HG02885 (cell line): Measurements from ENCODE around the gene PIH1D1.

Experiments
- ATAC-seq: cut with Tn5 transposase; IDR thresholded peaks from one replicate; pipeline ENCODE4 v1.9.1; 2021; ENCODE audit warnings: mild to moderate bottlenecking; ENCODE audit not compliant: unreplicated experiment, poor library complexity

PIH1D1 gene

DNA sequence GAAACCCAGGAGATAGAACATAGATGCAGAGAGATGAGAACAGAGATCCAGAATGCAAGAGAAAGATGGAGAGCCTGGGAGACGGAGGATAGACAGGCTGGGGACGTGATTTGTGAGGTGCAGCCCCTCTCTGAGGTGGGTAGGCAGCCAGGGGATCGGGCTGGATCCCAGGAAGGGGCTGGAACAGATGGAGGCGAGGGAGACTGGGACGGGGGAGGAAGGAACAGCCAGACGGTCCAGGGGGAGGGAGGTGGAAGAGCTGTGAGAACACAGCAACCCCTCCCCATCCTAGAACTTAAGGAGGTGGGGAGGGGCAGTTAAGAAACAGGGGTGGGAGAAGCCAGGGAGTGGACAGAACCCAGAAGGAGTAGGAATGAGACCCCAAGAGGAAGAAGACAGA is 13.4 kb downstream of the PIH1D1 start:
- no peak for ATAC-seq

DNA sequence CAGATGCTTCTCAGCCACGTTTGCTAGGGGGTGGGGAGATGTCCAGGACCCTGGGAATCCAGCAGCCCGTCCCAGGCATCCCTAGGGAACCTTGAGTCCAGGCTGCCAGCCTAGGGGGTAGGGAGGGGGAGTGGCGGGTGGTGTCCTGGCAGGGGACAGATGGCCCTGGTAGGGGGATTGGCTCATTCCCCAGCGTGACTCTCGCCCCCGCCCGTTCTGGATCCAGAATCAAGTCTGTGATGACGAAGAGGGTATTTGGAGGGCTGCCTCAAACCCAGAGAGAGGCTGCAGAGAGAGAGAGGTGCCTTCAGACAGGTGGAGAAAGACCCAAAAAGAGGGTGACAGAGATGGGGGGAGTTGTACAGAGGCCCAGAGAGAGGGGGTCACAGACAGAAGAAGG is 14.4 kb downstream of the PIH1D1 start:
- ATAC-seq = no peak

GRCh38 chr19:49436381-49437017 is 15.1 kb downstream of the PIH1D1 start:
- ATAC-seq = no peak

DNA sequence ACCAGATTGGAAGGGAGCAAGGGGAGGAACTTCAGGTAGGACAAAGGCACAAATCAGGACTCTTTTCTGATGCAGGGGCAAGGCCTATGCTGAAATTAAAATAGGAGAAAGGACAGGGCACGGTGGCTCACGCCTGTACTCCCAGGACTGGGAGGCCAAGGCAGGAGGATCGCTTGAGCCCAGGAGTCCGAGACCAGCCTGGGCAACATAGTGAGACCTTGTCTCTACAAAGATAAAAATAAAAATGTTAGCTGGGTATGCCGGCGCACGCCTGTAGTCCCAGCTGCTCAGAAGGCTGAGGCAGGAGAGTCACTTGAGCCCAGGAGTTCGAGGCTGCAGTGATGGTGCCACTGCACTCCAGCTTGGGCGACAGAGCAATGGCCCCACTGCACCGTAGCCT is 15.9 kb downstream of the PIH1D1 start:
- ATAC-seq = no peak

- no peak for ATAC-seq
Measured at GRCh38 chr19:49434907-49435583, 16.6 kb downstream of the PIH1D1 start.

DNA sequence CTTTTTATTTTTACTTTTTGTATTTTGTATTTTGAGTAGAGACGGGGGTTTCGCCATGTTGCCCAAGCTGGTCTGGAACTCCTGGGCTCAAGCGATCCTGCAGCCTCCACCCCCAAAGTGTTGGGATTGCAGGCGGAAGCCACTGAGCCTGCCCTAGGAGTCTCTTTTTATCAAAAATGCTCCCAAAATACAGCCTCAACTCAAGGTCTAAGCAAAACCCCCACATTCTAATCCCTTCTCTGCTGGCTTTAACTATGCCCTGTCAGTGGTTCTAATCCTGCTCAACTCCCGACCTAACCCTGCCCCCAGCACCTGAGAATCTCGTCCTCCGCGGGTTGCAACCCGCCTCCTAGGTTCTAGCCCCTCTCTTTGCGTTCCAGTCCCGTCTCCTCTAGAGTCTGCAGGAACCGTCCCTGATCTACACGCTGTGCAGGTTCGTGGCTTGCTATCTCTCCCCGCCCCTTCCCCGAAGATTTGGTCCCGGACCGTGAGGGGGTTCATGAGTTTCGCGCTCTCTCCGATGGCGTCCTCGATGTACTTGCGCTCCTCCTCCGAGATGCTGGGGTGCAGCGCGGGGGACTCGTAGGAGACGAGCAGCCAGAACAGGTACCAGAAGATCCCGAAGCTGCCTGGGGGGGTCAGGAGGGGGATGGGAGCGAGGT is 18.2 kb downstream of the PIH1D1 start:
- ATAC-seq = no peak

- ATAC-seq = no peak
Measured at GRCh38 chr19:49432141-49433073, 19.2 kb downstream of the PIH1D1 start.

DNA sequence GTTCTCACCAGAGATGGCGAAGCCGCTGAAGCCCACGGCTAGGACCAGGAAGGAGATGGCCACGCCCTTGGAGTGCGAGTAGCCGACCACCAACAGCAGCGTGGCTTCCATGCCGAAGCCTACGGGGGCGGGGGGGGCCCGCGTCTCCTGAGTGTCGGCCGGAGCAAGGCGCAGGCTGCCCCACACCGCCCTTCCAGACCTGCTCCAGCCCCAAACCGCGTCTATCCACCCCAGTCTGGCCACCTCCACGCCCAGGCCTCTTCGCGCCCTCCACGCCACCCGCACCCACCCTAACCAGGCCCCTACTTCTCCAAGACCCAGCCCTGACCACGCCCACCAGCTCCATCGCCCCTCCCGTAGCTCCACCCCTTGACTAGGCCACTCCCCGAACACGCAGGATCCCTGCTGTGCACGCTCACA is 20.3 kb downstream of the PIH1D1 start:
- no peak for ATAC-seq

DNA sequence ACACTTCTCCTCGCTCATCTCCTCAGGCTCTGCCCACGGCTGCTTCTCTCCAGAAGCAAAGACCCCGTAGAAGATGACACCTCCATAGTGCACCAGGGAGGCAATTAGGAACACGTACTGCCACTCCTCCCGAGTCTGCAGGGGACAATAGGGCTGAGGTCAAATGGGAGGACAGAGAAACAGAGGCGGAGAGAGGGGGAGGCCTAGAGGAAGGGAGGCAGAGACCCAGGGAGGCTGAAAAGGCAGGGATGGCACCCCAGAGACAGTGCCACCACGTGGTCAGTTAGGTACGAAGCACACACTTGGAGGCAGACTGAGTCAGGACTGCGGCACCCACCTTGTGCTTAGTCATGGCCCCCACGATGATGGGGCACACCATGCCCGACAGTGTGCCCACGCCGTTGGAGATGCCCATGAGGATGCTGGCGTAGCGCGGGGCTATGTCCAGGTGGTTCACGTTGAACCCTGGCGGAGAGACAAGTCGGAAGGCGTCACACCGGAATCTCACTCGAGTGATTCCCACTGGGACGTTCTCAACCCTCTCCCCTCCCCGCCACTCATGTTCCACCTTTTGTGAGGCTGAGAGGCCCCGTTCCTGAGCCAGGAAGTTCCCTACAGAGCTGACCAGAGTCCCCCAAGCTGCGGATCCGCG is 20.8 kb downstream of the PIH1D1 start:
- no peak for ATAC-seq

DNA sequence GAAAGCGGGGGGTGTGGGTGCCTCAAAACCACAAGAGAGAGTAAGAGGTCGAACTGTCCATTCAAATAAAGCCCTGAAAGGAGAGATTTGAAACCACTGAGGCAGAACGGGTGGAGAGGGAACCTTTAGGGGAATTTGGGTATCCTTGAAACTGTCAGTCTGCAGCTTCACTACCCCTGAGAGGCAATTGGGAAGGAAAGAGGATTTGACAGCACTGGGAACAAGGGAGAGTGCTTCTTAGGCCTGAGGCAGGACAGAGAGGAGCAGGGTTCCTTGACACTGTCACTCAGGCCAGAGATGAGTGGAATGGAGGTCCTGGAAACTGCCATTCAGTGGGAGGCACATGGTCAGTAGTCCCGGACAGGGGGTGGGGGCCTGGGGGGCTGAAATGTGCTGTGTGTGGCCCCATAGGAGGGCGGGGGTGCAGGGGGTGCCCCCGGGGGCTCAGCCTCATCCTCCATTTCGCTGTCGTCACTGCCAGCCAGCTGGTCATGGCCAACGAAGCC is 21.4 kb downstream of the PIH1D1 start:
- ATAC-seq = no peak

GRCh38 chr19:49428547-49429451 is 22.8 kb downstream of the PIH1D1 start:
- no peak for ATAC-seq

- no peak for ATAC-seq
Measured at GRCh38 chr19:49427855-49428546, 23.6 kb downstream of the PIH1D1 start.

DNA sequence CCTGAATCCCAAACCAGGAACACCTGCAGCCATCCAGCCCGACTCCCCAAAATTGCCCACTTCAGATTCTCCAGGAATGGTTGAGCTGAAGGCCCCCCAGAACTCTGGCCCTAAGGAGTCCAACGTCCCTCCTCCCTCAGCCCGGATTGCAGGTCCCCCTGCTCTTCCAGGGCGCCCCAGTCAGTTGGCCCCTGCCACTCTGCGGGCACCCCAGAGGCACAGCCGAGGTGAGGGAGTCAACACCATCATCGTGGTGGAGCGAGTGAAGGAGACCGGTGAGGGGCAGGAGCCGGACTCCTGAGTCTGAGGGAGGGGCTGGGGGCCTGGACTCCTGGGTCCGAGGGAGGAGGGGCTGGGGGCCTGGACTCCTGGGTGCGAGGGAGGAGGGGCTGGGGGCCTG is 24.3 kb downstream of the PIH1D1 start:
- no peak for ATAC-seq

DNA sequence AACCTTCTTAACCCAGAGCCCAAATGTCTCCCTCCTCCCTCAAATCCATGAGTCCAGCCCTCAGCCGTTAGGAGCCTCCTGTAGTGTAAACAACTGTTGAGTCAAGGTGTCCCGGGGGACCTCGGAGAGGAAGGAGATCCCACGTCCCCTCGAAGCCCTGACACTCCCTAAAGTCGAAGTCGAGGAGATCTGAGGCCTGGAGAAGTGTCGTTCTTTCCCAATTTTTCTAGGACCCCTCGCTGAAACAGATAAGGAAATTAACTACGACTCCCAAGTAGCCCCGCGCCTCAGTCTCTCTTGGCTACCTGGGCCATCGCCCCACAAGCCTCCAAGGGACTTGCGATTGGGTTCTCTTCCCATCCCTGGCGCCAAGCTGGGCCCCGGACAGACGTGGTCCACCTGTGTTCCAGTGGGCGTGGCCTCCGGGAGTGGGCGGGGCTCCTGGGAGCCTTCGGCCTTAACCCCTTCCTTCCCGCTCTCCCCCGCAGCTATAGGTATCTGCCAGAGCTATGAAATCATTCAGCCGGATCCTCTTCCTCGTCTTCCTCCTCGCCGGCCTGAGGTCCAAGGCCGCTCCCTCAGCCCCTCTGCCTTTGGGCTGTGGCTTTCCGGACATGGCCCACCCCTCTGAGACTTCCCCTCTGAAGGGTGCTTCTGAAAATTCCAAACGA is 25.6 kb downstream of the PIH1D1 start:
- no peak for ATAC-seq

- no peak for ATAC-seq
Measured at GRCh38 chr19:49425178-49425577, 26.4 kb downstream of the PIH1D1 start, which contains the start of gene GFY. Gene GFY (plus strand): TSS chr19:49425388. CDS start chr19:49426431, 1,043 bp downstream.

GRCh38 chr19:49423985-49424303 is 27.7 kb downstream of the PIH1D1 start:
- no peak for ATAC-seq

- no peak for ATAC-seq
Measured at GRCh38 chr19:49423071-49423984, 28.3 kb downstream of the PIH1D1 start, which contains the start of gene PTH2. Gene PTH2 (minus strand): TSS chr19:49423441. CDS start chr19:49423339, 102 bp downstream.
